Right ventricle myocardium inferior (tissue), 1 donor: ENCODE data around the gene MIOX. TPM values are rescaled to one million over a fixed set of nuclear protein-coding genes. Genes with fewer than 3 reads are reported as not detected.

Source experiments
- ATAC-seq: fragments of 200-7000 bp; cut with Tn5 transposase; one replicate; pipeline ENCODE4 v1.9.1; 2020; ENCODE audit warnings: mild to moderate bottlenecking, moderate library complexity
- DNase-seq: peaks from one replicate; pipeline ENCODE4 v3.0.0; 2021; ENCODE audit errors: missing footprints
- intact Hi-C: fragments of 100-400 bp; cut with DNase I; formaldehyde crosslinking; loops from one replicate; pipeline ENCODE4 v1.11.0; 2022
- total RNA-seq: library from RNA; stranded (reverse); fragmentation: NEBNext Ultra II Directional; extraction: Animal tissue kit (Norgen Biotek cat#: 25700); gene quantifications from one replicate; pipeline ENCODE4 v1.2.1, GENCODE V29; 2021
- donor health status: DM: no; HTN: yes; CAD: no; lungs with severe emphysema.

MIOX gene
- total RNA-seq, 1 donor from 2014 or later, result not detected

DNA sequence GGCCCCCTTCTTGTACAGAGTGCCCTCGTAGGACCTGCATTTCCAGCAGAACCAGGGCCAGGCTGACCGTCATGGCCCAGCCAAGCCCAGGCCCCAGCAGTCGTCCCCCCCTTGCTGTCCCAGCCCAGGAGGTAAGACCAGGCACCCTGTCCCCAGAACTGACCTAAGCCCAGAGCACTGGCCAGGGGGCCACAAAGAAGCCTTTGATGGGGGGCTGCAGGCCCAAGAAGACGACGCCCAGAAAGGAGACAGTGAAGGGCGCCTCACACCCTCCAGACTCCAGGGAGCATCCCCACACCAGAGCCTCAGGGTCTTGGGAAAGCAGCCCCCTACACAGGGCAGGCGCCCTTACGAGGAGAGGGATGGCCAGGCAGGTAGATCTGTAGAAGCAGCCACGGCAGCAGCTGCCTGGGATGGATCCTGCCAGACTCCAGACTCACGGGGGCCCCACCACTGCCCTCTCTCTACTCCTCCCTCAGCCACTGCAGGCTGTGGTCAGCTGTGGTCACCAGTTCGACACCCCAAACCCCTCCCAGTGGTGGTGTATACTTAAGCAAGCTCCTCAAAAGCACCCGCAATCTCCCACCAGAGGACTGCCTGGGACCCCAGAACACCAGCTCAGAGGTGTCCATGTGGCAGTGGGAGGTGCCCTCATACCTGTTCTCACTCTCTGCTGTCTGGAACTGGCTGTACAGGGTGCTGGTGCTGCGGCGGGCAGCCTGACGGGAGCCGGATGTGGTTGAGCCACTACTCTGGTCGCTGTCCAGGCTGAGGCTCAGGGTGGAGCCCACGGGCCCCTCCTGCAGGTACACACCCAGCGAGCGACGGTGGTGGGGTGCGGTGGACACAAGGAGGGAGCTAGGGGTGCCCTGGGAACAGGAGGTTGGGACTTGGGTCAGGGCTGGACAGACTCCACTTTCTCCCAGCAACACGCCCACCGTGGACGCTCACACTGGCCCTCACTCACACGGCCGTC, 38.8 kb upstream of the MIOX start:
- DNase-seq (peak; percentile 64), ATAC-seq (no peak)
- intact Hi-C loops, result no loop called here

DNA sequence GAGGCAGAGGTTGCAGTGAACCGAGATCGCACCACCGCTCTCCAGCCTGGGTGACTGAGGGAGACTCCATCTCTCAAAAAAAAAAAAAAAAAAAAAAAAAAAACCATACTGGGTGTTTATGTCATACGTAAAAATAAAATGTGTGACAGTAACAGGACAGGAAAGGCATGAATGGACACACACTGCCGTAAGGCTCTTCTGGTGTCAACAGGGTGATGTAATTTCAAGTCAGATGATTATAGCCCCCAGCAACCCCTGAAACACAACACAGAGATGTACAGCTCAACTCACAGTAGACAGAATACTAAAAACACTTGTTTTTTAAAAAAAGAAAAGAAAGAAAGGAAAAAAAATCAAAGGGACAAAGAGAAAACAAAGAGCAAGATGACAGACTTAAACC, 34.0 kb upstream of the MIOX start:
- DNase-seq, result no peak
- no peak for ATAC-seq
- intact Hi-C loops, result no loop called here

DNA sequence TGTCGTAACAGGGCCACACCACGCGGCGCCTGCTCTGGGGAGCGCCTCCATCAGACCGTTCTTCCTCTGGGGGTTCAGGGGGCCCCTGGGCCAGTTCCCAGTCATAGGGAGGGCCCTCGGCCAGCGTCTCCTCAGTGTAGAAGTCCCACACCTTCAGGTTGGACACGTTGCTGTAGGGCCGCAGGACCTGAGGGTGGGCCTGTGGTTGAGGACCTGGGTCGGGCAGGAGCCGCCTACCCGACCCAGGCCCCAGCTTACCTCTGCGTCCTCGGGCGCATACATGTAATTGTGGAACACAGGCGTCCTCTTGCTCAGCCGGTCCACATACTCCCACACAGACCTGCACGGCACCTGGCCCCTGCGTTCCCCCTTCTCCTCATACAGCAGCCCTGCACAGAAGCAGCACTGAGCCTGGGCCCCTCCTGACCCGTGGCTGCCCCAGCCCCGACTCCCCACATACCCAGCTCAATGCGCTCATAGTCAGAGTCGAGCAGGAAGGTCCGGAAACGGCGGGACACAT, 32.0 kb upstream of the MIOX start:
- ATAC-seq (no peak), DNase-seq (peak; percentile 67)
- intact Hi-C loops, result no loop called here

DNA sequence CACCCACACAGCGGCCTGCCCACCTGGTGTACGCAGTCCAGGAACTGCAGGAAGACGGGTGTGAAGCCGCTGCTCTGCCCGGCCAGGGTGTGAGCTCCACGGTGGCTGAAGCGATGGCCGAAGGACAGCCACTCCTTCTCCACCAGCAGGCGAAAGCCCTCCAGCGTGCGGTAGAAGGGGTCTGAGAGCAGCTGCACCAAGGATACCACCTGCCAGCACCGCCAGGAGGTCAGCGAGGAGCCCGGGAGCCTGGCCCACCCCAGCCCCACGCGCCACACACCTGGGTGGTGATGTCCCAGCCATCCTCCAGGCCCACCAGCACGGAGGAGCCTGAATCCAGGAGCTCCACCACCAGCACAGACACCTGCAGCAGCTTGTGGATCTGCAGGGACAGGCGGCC, 31.5 kb upstream of the MIOX start:
- intact Hi-C loops, result no loop called here
- DNase-seq (peak; percentile 57), ATAC-seq (no peak)

DNA sequence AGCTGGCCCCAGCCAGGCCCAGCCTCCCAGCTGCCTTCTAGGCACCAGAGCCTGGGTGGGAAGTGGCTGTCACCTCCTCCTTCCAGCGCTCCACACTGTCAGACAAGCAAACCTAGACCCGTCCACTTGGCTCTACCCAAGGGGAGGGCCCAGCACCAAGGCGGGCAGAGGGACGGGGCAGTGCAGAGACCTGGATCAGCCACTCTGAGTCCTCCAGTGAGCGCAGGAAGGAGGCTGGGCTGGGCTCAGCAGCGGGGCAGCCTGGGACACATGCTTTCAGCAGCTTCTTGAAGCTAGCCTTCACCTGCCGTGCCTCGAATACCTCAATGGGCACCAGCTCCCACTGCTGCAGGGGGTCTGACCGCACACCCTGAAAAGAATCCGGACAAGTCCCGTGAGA, 30.6 kb upstream of the MIOX start:
- intact Hi-C loops, result no loop called here
- no peak for ATAC-seq
- no peak for DNase-seq

DNA sequence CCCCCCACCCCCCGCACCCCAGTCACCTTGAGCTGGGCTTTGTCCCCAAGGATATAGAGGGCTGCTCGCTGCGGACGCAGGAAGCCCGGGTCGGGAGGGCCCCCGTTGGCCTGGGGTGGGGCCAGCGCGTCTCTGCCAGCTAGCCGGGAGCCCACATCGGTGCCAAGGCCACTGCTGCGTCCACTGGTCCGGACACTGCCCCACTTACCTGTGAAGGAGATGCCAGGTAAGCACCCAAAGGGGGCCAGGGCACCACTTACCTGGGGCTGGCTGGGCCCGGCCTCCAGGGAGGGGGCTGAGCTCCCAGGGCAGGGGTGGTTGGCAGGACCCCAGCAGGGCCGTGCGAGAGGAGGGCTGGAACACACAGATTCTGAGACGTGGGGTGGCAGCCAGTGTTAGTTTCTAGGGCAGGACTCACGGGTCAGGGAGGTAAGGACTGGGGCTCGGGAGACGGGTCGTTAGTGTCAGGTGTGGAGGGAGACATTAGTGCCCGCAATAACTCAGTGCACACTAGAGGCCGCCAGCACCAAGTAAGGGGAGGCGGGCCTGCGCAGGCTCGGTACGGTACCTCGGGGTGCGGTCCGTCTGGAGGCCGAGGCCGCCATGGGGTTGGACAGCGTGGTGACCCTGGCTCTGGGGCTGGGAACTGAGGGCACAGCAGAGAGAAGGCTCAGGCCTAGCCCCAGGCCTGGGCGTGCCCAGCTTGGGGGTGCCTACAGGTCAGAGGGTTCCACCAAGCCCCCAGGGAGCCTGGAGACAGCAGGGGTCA, 30.0 kb upstream of the MIOX start:
- DNase-seq (peak; percentile 58), ATAC-seq (no peak)
- intact Hi-C loops, result no loop called here

DNA sequence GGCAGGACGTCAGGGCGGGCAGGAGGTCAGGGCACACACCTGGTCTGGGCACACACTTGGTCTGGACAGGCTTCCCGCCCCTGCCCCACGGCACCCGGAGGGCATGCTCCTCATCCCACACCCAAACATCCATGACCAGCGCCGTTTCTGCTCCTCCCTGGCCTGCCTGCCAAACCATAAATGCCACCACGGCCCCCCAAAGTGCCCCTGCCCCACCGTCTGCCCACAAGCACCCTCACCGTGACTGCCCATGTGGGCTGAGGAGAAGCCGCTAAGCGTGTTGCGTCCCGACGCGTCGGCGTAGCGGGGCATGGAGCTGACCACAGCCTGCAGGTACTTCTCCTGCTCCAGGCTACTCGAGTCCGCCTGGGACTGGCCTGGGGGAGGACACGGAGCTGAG, 27.6 kb upstream of the MIOX start:
- ATAC-seq (no peak), DNase-seq (no peak)
- intact Hi-C loops, result no loop called here

DNA sequence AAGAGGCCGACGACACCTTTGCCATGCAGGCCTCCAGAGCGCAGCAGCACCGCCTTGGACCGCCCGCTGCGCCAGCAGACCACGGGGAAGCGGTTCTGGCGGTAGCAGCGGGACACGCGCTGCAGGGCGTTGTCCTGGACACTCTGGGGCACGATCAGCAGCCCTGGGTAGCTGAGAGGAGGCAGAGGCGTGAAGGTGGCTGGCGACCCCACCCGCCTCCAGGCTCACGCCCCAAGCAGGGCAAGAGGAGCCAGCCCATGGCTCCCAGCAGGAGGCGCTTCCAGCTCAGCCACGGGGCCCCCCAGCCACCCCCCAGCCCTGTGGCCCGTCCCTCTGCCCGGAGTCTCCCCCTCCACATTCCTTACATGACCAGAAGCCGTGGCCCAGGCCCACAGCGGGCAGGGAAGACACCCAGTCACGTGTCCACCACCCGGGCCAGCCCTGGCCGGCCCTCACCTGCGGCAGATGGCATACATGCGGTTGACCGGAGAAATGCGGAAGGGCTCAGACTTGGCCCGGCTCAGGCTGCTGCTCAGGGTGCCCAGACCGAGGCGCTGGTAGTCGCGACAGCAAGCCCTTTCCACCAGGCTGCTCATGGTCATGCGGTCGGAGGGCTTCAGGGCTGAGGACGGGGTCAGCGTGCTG, 27.0 kb upstream of the MIOX start:
- ATAC-seq (no peak), DNase-seq (no peak)
- intact Hi-C loops, result no loop called here

DNA sequence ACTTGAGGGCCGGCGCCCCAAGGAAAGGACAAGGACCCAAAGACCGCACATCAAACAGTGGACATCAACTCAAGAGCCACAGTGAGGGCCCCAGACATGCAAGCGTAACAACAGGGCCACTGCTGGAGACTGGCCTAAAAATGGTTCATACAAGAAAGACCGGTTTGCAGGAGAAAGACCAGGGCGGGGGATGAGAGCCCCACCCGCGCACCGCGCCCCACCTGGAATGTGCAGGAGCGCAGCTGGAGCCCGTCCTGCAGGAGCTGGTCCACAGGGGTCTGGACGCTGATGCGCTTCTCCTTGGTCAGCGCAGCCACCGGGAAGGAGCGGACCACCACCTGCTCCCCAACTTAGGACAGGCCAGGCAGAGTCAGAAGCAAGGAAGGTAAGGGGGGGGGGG, 25.7 kb upstream of the MIOX start:
- intact Hi-C loops, result no loop called here
- ATAC-seq, result no peak

DNA sequence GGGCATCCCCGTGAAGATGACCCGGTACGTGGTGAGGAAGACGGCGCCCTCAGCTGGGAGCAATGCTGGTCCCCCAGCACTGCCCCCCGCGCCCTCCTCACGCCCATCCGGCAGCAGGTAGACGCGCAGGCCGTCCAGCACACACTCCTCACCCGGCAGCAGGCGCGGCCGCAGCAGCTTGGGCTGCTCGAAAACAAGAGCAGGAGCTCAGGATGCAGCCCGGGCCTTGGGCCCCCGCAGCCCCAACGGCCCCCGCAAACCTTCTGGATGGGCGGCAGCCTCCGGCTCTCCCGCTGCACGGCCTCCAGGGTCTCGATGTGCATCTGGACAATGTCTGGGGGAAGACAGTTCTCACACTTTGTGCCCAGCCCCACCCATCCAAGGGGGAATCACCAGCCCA, 25.1 kb upstream of the MIOX start:
- DNase-seq (no peak), ATAC-seq (no peak)
- intact Hi-C loops, result no loop called here

More for the DNA sequence above, 25.7 kb upstream of the MIOX start:
- no peak for DNase-seq

DNA sequence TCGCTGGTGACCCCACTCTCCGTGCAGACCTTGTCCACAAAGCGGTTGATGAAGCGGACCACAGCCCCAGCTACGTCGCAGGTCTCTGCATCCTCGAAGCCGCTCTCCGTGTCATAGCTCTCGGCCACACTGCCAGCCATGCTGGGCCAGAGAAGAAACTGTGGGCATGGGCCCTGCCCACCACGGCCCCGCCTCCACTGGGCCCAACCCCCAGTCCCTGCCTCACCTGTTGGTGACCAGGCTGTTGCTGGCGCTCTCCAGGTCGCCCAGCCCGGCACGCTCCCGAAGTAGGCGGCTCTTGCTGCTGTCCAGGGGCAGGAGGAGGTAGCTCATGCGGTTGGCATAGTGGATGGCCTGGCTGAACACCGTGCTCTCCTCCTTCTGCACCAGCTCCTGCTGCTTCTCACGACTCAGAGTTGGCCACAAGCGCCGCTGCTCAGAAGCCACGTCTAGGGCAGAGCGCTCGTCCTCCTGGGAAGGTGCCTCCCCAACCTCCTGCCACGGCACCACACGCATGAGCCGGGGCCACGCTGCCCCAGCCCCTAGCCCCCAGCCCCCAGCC, 24.6 kb upstream of the MIOX start:
- intact Hi-C loops, result no loop called here
- ATAC-seq, result no peak
- DNase-seq, result no peak

DNA sequence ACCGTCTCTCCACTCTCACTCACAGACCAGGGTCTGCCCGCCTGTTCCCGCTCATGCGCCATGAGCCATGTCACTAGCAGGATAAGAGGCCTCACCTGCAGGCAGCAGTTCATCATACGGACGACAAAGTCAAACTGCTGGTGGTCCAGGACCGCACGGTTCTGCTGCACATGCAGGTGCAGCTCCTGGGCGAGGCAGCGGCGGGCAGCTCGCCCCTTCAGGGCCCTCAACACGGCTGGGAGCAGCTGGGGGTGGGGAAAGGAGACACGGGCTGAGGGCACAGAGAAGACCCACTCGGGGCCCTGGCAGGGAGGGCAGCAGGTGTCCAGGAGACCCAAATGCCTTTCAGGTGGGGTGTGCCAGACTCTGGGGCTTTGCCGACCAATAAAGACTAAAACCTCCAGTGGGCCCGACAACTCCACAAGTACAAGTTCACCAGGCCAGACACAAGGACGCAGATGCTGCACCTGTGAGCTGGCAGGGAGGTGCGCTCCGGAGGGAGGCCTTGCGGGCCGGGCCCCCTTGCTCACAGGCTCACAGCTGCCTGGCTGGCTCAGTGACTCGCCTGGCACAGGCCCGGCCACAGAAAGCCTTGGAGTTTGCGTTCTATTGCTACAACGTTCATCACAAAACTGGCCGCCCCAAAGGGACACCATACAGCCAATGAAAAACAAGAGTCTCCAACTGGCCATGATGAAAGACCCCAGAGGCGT, 23.3 kb upstream of the MIOX start:
- no peak for ATAC-seq
- intact Hi-C loops, result no loop called here
- DNase-seq, result no peak

DNA sequence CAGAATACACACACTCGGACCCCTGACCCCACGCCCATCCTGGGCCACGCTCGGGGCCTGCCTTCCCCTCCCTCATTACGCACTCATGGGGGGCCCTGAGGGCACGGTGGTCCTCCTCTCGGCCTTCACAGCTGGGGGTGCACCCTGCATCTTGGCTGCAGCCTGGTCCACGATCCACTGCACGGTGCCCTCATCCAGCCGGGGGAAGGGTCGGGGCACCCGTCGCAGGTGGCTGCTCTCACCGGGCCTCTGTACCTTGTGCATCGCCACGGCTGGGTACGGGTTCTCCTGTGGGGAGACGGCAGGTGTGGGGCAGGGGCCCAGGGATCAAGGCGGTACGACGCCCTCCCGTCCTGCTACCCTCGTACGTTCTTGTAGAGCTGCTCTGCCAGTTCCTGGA, 22.2 kb upstream of the MIOX start:
- DNase-seq (no peak), ATAC-seq (no peak)
- intact Hi-C loops, result no loop called here

DNA sequence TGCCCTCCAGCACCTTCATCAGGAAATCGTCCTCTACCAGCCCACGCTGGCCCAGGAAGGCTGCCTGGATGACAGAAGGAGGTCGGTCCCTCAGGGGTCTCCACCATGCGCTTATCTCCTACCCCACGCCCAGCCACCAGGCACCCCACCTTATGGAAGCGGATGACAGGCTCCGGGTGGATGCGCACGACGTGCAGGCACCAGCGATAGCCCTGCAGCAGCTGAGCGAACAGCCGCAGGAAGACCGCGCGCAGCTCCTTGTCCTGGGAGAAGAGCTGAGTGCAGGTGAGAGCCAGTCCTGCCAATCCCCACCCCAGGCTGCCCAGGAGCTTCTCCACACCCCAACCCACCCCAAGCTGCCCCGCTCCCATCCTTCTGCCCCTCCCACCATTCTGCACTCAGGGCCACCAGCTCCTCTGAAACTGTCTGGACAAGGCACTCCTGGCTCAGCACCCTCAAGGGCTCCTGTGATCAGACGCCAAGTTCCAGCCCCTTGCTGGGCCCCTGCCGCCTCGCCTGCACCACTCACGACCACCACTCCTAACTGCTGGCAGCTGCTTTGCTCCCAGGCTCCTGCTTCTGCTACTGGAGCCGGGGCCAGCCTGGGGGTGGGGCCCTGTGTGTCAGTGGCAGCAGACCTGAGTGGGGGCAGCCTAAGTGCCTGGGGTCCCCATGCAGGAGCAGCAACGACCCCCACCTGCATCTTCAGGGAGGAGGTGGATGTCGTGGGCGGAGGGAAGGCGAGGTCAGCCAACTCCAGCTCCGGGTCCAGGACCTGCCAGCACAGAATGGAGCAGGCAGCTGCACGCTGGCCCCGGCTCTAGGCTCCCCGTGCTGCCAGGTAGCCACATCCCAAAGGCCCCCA, 21.4 kb upstream of the MIOX start:
- ATAC-seq (no peak), DNase-seq (no peak)
- intact Hi-C loops, result no loop called here

DNA sequence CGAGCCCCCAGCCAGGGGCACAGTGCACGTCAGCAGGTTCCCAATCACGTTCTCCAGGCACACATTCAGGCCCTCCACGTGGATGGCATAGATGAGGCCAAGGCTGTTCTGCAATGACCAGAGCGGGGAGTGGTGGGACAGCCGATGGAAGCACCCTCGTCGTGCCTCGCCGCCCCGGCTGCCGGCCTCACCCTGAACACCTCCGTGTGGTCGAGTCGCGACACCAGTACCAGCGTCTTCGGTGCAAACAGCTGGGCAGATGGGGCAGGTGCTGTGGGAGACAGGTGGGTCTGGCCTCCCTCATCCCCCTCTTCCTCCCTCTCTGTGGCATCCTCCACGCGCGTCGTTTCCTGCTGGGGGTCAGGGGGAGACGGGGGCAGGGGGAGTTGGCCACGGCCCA, 19.3 kb upstream of the MIOX start:
- intact Hi-C loops, result no loop called here
- ATAC-seq (no peak), DNase-seq (no peak)

DNA sequence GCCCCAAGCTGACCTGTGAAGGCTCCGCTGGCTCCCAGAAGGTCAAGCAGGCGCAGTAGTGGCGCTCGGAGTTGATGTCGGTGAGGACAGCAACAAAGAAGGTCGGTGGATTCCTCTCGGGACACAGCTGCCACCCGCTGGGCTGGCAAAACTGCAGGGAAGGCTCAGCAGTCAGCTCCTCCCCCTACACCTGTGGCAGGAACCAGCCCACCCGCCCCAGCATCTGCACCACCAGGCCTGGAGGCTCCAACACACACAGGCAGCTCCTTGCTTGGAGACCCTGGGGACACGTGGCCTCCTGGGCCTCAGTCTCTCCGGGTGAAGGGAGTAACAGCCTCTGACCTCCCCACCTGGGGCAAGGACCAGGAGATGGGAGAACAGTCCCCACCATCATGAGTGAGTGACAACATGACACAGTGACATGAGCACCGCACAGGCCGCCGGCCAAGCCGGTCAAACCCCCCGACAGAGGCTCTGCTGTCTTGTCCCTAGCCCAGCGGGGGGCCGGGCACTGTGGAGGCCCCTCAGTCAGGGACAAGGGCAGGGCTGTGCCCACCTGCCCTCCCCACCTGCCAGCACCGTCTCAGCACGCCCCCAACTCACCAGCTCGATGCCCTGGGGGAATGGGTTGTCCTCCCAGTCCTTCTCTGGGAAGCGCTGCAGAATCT, 18.8 kb upstream of the MIOX start:
- no peak for ATAC-seq

DNA sequence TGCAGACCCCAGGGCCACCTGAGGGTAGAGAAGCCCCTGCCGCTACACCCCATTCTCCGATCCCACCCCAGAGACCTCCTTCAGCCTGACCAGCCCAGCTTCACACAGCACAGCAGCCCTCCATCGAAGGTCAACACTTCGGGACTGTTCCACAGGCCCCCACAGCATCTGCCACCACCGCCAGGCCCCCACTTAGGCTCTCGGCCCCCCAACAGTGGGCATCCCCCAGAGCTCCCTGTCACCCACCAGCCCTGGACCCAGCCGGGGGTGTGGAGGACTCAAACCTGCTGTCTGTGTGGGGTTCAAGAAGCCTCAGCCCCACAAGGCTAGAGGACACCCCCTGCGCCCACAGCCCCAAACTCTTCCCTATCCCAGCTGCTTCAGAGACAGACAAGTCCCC, 18.0 kb upstream of the MIOX start:
- intact Hi-C loops, result no loop called here
- ATAC-seq, result no peak
- DNase-seq, result no peak

More for the DNA sequence above, 18.8 kb upstream of the MIOX start:
- intact Hi-C loops, result no loop called here
- no peak for DNase-seq
